Right ventricle myocardium superior (tissue), 1 donor: ENCODE results near the gene FAM236D. TPM values are rescaled to one million over a fixed set of nuclear protein-coding genes. Genes with fewer than 3 reads are reported as not detected.
"Not testable (repeated sequence)": the region's sequence is repeated elsewhere in the genome, so short reads cannot be mapped to it uniquely, and the experiment has no call there.

ENCODE experiments used
- ATAC-seq: fragments of 200-7000 bp; cut with Tn5 transposase; one replicate; pipeline ENCODE4 v1.9.1; 2020; ENCODE audit warnings: mild to moderate bottlenecking; ENCODE audit not compliant: poor library complexity
- DNase-seq: peaks from one replicate; pipeline ENCODE4 v3.0.0-alpha.2; 2020
- intact Hi-C: fragments of 100-400 bp; cut with DNase I; formaldehyde crosslinking; loops from one replicate; pipeline ENCODE4 v1.11.2; 2022
- long read RNA-seq: library from polyadenylated mRNA; unstranded; transcript quantifications from one replicate; pipeline ENCODE4 v2.0.0, GENCODE V29; 2021
- total RNA-seq: library from RNA; stranded (reverse); fragmentation: NEBNext Ultra II Directional; extraction: Animal tissue kit (Norgen Biotek cat#: 25700); gene quantifications from one replicate; pipeline ENCODE4 v1.2.1, GENCODE V29; 2021
- donor health status: DM: no; HTN: yes; CAD: no; lungs with severe emphysema.

The FAM236D gene
- not detected for total RNA-seq
- long read RNA-seq: 0 reads

DNA sequence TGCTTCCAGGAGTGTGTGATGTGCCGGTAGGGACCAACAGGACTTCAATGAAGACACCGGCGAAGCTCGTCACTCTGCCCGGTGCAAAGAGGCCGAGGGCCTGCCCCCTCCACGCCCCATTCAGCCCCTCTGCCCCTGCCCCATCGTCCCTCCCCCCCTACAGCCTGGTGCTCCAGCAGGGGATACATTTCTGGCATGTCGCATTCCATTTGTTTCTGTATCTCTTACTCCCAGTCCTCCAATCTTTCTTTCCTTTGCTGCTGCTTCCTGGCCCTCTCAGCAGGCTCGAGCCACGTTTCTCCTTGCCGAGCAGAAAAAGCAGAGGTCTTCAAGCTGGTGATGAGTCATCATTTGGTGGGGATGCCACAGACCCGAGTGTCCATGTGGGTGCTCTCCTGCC is at the start of gene FAM236D:
Gene FAM236D, minus strand, starts transcription at position 101 of the 400 bp plus-strand sequence. Its CDS starts 100 bp downstream, at position 1.
- DNase-seq, ATAC-seq, intact Hi-C loops: not testable (repeated sequence)

DNA sequence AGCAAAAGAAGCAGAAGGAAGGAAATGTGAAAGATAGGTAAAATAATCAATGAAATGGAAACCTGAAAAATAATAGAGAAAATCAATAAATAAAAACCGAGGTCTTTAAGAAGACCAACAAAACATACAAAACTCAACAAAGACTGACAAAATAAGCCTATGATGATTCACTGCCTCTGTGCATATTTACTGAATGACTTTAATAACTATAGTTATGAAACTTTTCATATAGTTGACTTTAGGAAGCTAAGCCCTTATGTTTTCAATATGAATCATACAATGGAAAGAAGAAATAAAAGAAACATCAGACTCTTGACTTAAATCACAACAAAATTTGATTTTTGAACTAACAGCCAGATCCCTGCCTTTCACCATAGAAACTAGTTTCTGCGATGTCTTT is 29.5 kb upstream of the FAM236D start:
- ATAC-seq, intact Hi-C loops, DNase-seq: not testable (repeated sequence)

DNA sequence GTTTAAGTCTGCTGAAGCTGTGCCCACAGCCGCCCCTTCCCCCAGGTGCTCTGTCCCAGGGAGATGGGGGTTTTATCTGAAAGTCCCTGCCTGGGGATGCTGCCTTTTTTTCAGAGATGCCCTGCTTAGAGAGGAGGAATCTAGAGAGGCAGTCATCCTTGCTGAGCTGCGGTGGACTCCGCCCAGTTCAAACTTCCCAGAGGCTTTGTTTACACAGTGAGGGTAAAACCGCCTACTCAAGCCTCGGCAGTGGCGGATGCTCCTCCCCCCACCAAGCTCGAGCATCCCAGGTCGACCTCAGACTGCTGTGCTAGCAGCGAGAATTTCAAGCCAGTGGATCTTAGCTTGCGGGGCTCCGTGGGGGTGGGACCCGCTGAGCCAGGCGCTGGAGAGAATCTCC is 22.7 kb upstream of the FAM236D start:
- DNase-seq, ATAC-seq, intact Hi-C loops: not testable (repeated sequence)

DNA sequence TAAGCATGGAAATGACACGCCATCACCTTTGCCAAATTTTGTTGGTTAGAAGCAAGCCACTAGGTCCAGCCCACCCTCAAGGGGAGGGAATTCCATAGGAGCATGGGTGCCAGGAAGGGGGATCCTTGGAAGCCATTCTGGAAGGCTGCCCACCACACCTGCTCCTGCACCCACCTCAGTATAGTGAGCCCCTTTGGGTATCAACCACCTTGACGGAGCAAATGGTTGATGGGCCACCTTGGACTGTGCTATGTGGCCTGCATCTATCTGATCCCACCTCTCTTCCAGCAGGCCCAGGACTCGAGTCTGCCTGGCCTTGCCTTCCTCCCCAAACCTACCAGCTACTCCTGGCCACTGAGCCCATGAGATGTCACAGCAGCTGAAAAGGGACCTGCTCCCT is 17.6 kb downstream of the FAM236D start:
- ATAC-seq, DNase-seq, intact Hi-C loops: not testable (repeated sequence)

DNA sequence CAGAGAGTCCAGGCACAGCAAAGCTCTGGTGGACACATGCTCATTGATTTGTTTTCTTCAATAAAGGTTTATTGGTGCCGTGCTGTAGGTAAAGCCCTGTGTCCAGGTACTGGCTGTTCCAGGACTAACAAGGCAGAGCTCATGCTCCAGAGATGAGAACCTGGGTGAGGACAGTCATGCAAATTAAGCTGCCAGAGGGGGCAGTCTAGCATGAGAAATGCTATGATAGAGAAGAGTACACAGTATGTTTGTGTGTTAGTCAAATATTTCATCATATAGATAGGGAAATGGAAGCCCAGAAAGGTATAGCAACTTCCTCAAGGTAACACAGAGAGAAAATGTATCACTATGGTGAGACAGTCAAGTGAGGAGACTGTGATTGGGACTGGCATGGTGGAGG is 19.9 kb downstream of the FAM236D start:
- intact Hi-C loops, ATAC-seq, DNase-seq: not testable (repeated sequence)

DNA sequence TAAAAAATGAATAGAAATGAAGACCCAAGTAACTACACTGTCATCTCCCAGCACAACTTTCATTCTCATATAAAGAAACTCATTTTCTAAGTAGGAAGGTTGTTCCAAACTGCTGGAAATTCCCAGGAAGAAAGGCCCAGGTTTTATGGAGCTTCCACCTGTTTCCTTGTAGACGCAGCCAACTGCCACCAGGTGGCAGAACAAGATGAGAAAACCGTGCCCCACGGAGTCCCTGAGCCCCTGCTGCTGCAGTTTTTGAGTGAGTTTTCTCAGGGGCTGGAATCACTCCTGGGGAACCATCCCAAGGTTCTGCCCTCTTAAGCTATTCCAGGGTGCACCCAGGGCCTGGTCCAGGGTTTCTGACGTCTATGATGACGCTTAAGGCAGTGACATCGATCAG is 24.0 kb downstream of the FAM236D start:
- intact Hi-C loops, DNase-seq, ATAC-seq: not testable (repeated sequence)

DNA sequence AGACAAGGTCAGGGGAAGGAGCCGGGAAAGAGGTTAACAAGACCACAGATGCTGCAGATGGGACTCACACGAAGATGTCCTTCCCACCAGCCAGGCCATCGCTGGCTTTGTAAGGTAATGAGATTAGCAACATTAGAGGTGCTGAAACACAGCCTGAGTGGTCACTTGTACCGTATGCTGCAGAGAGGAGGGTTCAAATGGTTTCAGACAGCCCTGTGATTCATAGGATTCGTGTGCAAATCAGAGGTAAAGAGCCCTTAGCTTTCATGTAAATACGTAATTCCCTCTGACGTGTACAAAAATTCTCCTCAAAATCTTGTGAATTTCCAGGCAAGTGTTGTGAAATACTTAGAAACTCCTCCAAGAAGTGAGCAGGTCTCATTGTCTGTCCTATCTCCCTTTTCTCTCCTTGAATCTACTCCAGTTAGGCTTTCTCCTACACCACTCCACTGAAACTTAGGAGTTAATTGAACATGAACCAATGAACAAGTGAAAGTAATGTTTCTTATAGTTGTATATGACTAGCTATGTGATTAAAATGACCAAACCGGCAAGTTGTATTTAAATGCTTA is 24.6 kb downstream of the FAM236D start:
- intact Hi-C loops, ATAC-seq, DNase-seq: not testable (repeated sequence)

DNA sequence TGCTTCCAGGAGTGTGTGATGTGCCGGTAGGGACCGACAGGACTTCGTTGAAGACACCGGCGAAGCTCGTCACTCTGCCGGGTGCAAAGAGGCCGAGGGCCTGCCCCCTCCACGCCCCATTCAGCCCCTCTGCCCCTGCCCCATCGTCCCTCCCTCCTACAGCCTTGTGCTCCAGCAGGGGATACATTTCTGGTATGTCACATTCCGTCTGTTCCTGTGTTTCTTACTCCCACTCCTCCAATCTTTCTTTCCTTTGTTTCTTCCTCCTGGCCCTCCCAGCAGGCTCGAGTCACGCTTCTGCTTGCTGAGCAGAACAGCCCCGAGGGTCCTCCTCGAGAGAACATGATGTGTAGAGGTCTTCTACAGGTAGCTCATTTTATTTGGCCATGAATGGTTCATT is 25.4 kb downstream of the FAM236D start, which contains the start of gene FAM236B:
Gene FAM236B, minus strand, starts transcription at position 101 of the 400 bp plus-strand sequence. Its CDS starts 100 bp downstream, at position 1.
- ATAC-seq, intact Hi-C loops, DNase-seq: not testable (repeated sequence)

DNA sequence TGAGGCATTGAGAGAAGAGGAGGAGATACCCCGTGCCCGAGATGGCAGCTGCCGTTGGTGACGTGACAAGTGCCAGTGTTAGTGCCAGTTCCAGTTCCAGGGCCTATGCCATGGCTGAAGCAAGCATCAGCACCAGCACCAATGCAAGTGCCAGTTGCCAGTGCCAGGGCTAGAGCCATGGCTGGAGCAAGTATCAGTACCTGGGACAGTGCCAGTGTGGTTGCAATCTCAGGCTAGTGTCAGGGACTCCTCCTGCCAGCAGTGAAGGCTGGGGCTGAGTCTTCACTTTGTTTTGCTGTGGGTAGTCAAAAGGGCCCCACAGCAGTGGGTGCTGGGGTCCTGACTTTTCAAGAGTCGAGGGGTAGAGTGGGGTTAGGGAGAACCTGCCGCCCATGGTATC is 29.9 kb downstream of the FAM236D start:
- intact Hi-C loops, DNase-seq, ATAC-seq: not testable (repeated sequence)

DNA sequence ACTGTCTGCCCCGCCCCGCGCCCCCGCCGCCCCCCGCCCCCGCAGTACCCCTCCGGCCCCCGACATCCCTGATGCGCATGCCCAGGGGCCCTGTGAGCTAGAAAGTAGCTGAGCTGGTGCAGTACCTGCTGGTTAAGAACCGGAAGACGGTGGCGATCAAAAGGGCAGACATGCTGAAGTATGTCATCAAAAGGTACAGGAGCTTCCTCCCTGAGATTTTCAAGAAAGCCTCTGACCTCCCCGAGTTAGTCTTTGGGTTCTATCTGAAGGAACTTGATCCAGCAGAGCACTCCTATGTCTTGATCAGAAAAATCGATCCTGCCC is 30.6 kb downstream of the FAM236D start:
- intact Hi-C loops, ATAC-seq, DNase-seq: not testable (repeated sequence)

DNA sequence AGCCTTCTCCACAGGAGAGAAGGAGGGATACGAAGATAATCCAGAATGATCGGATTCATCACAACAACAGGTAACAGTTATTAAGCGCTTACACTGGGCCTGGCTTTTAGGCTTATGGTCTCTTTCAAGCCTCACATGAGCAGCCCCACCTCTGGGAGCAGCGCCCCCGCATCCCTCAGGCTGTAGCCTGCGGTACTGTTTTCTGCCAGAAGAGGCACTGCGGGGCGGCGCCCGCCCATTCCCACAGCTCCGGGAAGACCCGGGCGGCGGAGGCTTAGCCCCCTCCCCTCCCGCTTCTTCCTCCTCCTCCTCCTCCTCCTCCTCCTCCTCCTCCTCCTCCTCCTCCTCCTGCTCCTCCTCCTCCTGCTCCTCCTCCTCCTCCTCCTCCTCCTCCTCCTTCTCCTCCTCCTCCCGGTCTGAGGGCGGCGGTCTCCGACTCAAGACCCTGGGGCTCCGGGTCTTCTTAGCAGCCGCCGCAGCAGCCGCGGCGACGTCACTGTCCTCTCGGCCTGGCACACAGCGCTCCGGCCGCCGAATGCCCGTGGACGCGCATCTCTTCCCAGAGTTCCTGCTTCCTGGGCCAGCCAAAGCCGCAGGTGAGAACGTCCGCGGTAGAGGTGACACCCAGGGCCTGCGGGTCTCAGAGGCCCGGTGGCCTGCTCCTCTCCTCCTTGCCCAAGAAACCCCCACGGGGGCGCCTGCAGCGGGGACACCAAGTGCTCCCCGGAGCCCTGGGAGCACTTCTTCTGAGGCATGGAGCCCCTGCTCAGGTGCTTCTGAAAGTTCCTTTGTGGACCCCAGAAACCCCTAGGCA is 31.1 kb downstream of the FAM236D start, which contains the start of gene DMRTC1B:
Gene DMRTC1B, plus strand, starts transcription at position 238 of the 814 bp plus-strand sequence. CDS start 68,246 bp downstream, outside the sequence.
- DNase-seq, intact Hi-C loops, ATAC-seq: not testable (repeated sequence)

DNA sequence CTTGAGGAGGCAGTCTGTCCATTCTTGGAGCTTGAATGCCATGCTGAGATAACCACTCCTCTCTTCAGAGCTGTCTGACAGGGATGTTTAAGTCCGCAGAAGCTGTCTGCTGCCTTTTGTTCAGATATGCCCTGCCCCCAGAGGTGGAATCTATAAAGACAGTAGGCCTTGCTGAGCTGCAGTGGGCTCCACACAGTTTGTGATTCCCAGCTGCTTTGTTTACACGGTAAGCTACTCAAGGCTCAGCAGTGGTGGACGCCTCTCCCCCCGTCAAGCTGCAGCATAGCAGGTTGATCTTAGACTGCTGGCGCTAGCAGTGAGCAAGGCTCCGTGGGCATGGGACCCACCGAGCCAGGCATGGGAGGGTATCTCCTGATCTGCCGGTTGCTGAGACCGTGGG is 47.6 kb downstream of the FAM236D start:
- ATAC-seq, DNase-seq, intact Hi-C loops: not testable (repeated sequence)

Other genes starting within 250 kb of the FAM236D start
- 15.8 TPM for gene HDAC8, start 235.4 kb downstream of the FAM236D start, total RNA-seq
- 16.8 TPM for gene PHKA1, start 93.9 kb downstream of the FAM236D start, total RNA-seq
- gene DMRTC1B, start 31.3 kb downstream of the FAM236D start, total RNA-seq: not detected
- gene FAM236B, start 25.6 kb downstream of the FAM236D start, total RNA-seq: not detected
- not detected for gene FAM236C, start 104.4 kb upstream of the FAM236D start, total RNA-seq
- not detected for gene FAM236A, start 130.0 kb upstream of the FAM236D start, total RNA-seq
- not detected for gene DMRTC1, start 135.6 kb upstream of the FAM236D start, total RNA-seq
- gene PABPC1L2B, start 194.7 kb upstream of the FAM236D start, total RNA-seq: not detected